ENCODE measurements around the gene DPH6. TPM values are rescaled to one million over a fixed set of nuclear protein-coding genes. Genes with fewer than 3 reads are reported as not detected.

The DPH6 gene
- total RNA-seq, 4 donors from 2014 or later: 15.9 to 44.1 (median 26.1) TPM

GRCh38 chr15:35440265-35440664, 105.7 kb downstream of the DPH6 start:
- intact Hi-C loops (cut with DNase I; ENCODE audit: low total_unique reads): no loop called here

GRCh38 chr15:35439291-35439690, 106.7 kb downstream of the DPH6 start:
- no peak for ATAC-seq
- no peak for TF ChIP-seq POLR2A (IDR thresholded peaks at IDR 0.05)
- TF ChIP-seq CTCF (IDR thresholded peaks at IDR 0.05 in 4 of 5, conservative IDR thresholded peaks at IDR 0.05 in 1 of 5): no peak
- Histone ChIP-seq H3K27me3 (no peaks in the 10 kb centered on the region), H3K9me3 (no peaks in the 10 kb centered on the region), H3K36me3 (peaks cover 0 to 6% of the 10 kb centered on the region in 2 donors), H3K4me1 (no peaks in the 10 kb centered on the region), H3K27ac (no peak overlapping the region), H3K4me3 (no peak overlapping the region)
- in situ Hi-C loops (cut with MboI; ENCODE audit: low sequenced_read_pairs in 4 of 4): loop anchor here in 1 of 4 donors (25.0 kb wide), 1 partner anchor 352 kb away; the partner anchor contains the start of gene NANOGP8
- intact Hi-C loops (cut with DNase I; ENCODE audit: low total_unique reads): no loop called here
- no peak for DNase-seq

More at GRCh38 chr15:35440265-35440664, 105.7 kb downstream of the DPH6 start:
- H3K4me1 ChIP-seq: no peaks in the 10 kb centered on the region
- no peaks in the 10 kb centered on the region for H3K27me3 ChIP-seq
- in situ Hi-C loops (cut with MboI; ENCODE audit: low sequenced_read_pairs in 4 of 4): loop anchor here in 3 of 4 donors (10.0 to 25.0 kb wide), 3 partner anchors 145 to 353 kb away; partner anchors contain the start of gene NANOGP8 (in 1 of the 3)
- ATAC-seq (no peak), DNase-seq (no peak)
- H3K9me3 ChIP-seq: no peaks in the 10 kb centered on the region
- peaks cover 0 to 6% of the 10 kb centered on the region in 2 donors for H3K36me3 ChIP-seq
- no peak overlapping the region for H3K27ac ChIP-seq
- H3K4me3 ChIP-seq: no peak overlapping the region
- TF ChIP-seq POLR2A (IDR thresholded peaks at IDR 0.05) (no peak), CTCF (IDR thresholded peaks at IDR 0.05 in 4 of 5, conservative IDR thresholded peaks at IDR 0.05 in 1 of 5) (no peak)

GRCh38 chr15:35437157-35437556, 108.8 kb downstream of the DPH6 start:
- Histone ChIP-seq H3K27me3 (no peaks in the 10 kb centered on the region), H3K27ac (no peak overlapping the region), H3K4me3 (no peak overlapping the region), H3K9me3 (no peaks in the 10 kb centered on the region), H3K36me3 (peaks cover 0 to 6% of the 10 kb centered on the region in 2 donors), H3K4me1 (no peaks in the 10 kb centered on the region)
- DNase-seq: no peak
- intact Hi-C loops (cut with DNase I; ENCODE audit: low total_unique reads): no loop called here
- TF ChIP-seq POLR2A (IDR thresholded peaks at IDR 0.05): no peak
- TF ChIP-seq CTCF (IDR thresholded peaks at IDR 0.05 in 4 of 5, conservative IDR thresholded peaks at IDR 0.05 in 1 of 5): no peak
- in situ Hi-C loops (cut with MboI; ENCODE audit: low sequenced_read_pairs in 4 of 4): loop anchor here in 1 of 4 donors (25.0 kb wide), 1 partner anchor 350 kb away; the partner anchor contains the start of gene NANOGP8
- ATAC-seq: no peak

- intact Hi-C loops (cut with DNase I; ENCODE audit: low total_unique reads) (no loop called here), in situ Hi-C loops (cut with MboI; ENCODE audit: low sequenced_read_pairs in 4 of 4) (loop anchor here in 1 of 4 donors (25.0 kb wide), 1 partner anchor 349 kb away; the partner anchor contains the start of gene NANOGP8)
- no peak overlapping the region for H3K4me3 ChIP-seq
- no peaks in the 10 kb centered on the region for H3K4me1 ChIP-seq
- H3K9me3 ChIP-seq: no peaks in the 10 kb centered on the region
- peaks cover 0 to 1% of the 10 kb centered on the region in 2 donors for H3K36me3 ChIP-seq
- no peak overlapping the region for H3K27ac ChIP-seq
- ATAC-seq (no peak), DNase-seq (no peak)
- TF ChIP-seq POLR2A (IDR thresholded peaks at IDR 0.05) (no peak), CTCF (IDR thresholded peaks at IDR 0.05 in 4 of 5, conservative IDR thresholded peaks at IDR 0.05 in 1 of 5) (no peak)
- H3K27me3 ChIP-seq: no peaks in the 10 kb centered on the region
Observed at GRCh38 chr15:35436422-35436821, 109.5 kb downstream of the DPH6 start.

- no peaks in the 10 kb centered on the region for H3K9me3 ChIP-seq
- TF ChIP-seq POLR2A (IDR thresholded peaks at IDR 0.05) (no peak), CTCF (IDR thresholded peaks at IDR 0.05 in 4 of 5, conservative IDR thresholded peaks at IDR 0.05 in 1 of 5) (no peak)
- H3K4me1 ChIP-seq: no peaks in the 10 kb centered on the region
- H3K4me3 ChIP-seq: no peak overlapping the region
- ATAC-seq (no peak), DNase-seq (no peak)
- H3K36me3 ChIP-seq: no peaks in the 10 kb centered on the region
- in situ Hi-C loops (cut with MboI; ENCODE audit: low sequenced_read_pairs in 4 of 4) (loop anchor here in 1 of 4 donors (25.0 kb wide), 1 partner anchor 344 kb away; the partner anchor contains the start of gene NANOGP8), intact Hi-C loops (cut with DNase I; ENCODE audit: low total_unique reads) (no loop called here)
- no peak overlapping the region for H3K27ac ChIP-seq
- no peaks in the 10 kb centered on the region for H3K27me3 ChIP-seq
Observed at GRCh38 chr15:35431281-35431680, 114.7 kb downstream of the DPH6 start.
